T-helper 2 cell treated with Interferon-gamma antibody and Interleukin-4, amounts not matched to agents 5 μg/mL and 100 μg/mL, for 36 hours (primary cell): Measurements from ENCODE around the gene NHS.

ENCODE experiments used
- DNase-seq: peaks from one replicate; pipeline ENCODE4 v3.0.0; 2021; ENCODE audit warnings: low spot score
- H3K27ac Mint-ChIP-seq: one replicate; pipeline ENCODE4 v1.8.0; 2021; ENCODE audit warnings: mild to moderate bottlenecking, mixed read lengths
- H3K27me3 Mint-ChIP-seq: one replicate; pipeline ENCODE4 v1.8.0; 2021; ENCODE audit warnings: low read depth, mixed read lengths
- H3K36me3 Mint-ChIP-seq: one replicate; pipeline ENCODE4 v1.8.0; 2021; ENCODE audit warnings: low read depth, mixed read lengths
- H3K4me1 Mint-ChIP-seq: one replicate; pipeline ENCODE4 v1.8.0; 2021; ENCODE audit warnings: low read depth, mixed read lengths
- H3K4me3 Mint-ChIP-seq: one replicate; pipeline ENCODE4 v1.8.0; 2022; ENCODE audit warnings: mild to moderate bottlenecking, moderate library complexity, mixed read lengths
- H3K9me3 Mint-ChIP-seq: one replicate; pipeline ENCODE4 v1.8.0; 2021; ENCODE audit warnings: mixed read lengths

The NHS gene

GRCh38 chrX:17537723-17538243 lies 162.8 kb downstream of the NHS start:
- Mint-ChIP-seq H3K27ac (no peak overlapping the region), H3K36me3 (no peaks in the 10 kb centered on the region), H3K4me3 (no peak overlapping the region), H3K4me1 (no peaks in the 10 kb centered on the region), H3K27me3 (no peaks in the 10 kb centered on the region), H3K9me3 (no peaks in the 10 kb centered on the region)
- DNase-seq = no peak

DNA sequence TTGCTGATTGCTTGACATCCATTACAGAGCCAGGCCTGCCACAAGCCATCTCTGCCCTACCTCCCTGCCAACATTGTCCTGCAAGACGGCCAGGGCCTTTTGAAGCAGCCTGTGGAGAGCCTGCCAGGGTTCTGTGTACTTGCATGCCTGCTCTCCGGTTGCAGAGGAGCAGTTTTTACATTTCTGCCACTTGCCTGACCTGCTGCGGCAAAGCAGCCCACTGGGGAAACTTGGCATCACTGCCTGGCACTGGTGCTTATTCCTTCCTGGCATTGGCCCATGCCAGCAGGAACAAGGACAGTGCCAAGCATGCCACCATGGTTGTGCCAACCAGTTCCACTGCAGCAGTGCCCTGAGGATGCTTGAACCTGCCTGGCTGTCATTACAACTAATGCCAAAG lies 167.1 kb downstream of the NHS start:
- H3K36me3 Mint-ChIP-seq = no peaks in the 10 kb centered on the region
- no peak for DNase-seq
- H3K9me3 Mint-ChIP-seq = no peaks in the 10 kb centered on the region
- H3K27me3 Mint-ChIP-seq = peaks cover 3% of the 10 kb centered on the region
- H3K4me1 Mint-ChIP-seq = no peaks in the 10 kb centered on the region
- no peak overlapping the region for H3K27ac Mint-ChIP-seq
- no peak overlapping the region for H3K4me3 Mint-ChIP-seq

DNA sequence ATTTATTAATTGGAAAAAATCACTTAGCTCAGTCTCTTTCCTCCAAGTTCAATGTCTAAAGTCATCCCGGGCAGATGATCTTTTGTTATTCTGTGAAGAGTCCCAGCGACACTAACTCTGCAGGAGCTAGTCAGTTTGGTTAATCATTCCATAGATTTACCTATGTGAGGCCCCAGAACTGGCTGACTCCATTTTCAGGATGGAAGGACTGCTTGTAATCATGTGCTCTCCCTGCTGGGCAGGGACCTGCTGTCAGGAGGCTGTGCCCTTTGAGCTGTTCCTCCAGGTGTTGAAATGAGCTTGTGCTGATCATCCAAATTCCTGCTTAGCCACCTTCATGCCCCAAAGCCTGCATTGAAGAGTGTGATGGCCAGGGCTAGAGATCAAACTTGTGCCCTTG lies 169.8 kb downstream of the NHS start:
- Mint-ChIP-seq H3K4me3 (no peak overlapping the region), H3K36me3 (no peaks in the 10 kb centered on the region), H3K27ac (no peak overlapping the region), H3K27me3 (peaks cover 3% of the 10 kb centered on the region), H3K9me3 (no peaks in the 10 kb centered on the region), H3K4me1 (no peaks in the 10 kb centered on the region)
- no peak for DNase-seq

DNA sequence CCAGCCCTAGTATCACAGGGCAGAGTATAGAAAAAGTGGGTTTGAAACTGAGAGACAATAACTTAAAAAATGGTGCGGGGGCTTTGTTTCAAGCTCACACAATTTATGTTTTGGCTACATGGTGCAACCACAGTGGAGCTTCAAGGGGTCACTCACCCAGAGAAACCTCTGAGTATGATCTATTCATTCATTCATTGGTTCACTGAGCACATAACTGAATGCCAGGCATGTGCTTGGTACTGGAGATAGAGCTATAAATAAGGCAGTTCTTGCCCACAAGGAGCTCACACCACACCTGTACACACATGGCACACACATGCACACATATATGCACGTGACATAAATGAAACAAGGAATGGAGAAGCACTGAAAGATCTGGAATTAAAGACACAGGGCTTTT lies 171.4 kb downstream of the NHS start:
- no peak for DNase-seq
- Mint-ChIP-seq H3K36me3 (no peaks in the 10 kb centered on the region), H3K27me3 (peaks cover 3% of the 10 kb centered on the region), H3K4me3 (no peak overlapping the region), H3K27ac (no peak overlapping the region), H3K9me3 (no peaks in the 10 kb centered on the region), H3K4me1 (no peaks in the 10 kb centered on the region)

DNA sequence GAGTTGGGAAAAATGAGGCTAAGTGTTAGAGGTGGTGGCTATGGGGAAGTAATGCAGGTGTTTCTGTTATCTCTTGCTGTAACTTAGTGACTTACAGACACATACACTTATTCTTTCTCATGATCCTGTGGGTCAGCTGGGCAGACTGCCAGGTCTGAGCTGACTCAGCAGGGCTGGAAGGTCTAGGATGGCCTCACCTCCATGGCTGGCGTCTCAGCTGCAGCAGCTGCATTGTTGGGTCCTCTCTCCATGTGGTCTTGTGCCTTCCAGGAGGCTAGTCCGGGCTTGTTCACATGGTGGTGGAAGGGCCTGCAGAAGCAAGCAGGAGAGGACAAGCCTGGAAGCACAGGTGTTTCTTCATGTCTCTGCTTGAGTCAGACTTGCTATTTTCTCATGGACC lies 172.7 kb downstream of the NHS start:
- H3K27me3 Mint-ChIP-seq = peaks cover 3% of the 10 kb centered on the region
- H3K4me3 Mint-ChIP-seq = no peak overlapping the region
- no peaks in the 10 kb centered on the region for H3K4me1 Mint-ChIP-seq
- H3K36me3 Mint-ChIP-seq = no peaks in the 10 kb centered on the region
- DNase-seq = no peak
- no peaks in the 10 kb centered on the region for H3K9me3 Mint-ChIP-seq
- no peak overlapping the region for H3K27ac Mint-ChIP-seq

DNA sequence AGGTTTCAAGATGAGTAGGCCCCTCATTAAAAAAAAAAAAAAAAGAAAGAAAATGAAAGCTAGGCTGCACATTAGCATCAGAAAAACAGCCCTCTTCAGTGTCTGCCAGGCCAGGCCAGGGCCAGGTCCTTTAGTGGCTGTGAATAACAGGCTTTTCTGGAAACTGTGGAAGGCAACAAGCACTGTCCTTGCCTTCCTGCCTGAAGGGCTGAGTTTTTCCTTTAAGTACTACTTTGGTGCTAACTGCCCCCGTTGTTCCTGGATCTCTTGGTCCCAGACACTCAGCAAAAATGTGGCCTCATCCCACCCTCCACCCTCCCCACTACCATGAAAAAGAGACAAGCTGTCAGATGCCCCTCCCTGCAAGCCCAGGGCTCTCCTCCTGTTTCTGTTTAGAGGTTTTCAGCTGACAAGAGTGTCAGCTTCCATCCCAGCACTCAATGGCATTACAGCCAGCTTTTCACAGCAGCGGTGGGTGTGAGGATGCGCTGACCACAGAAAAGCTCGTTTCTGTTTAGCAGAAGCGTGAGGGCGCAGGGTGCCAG lies 174.2 kb downstream of the NHS start:
- no peak overlapping the region for H3K27ac Mint-ChIP-seq
- DNase-seq = no peak
- H3K4me3 Mint-ChIP-seq = no peak overlapping the region
- no peaks in the 10 kb centered on the region for H3K9me3 Mint-ChIP-seq
- H3K27me3 Mint-ChIP-seq = peaks cover 3% of the 10 kb centered on the region
- no peaks in the 10 kb centered on the region for H3K36me3 Mint-ChIP-seq
- H3K4me1 Mint-ChIP-seq = no peaks in the 10 kb centered on the region

DNA sequence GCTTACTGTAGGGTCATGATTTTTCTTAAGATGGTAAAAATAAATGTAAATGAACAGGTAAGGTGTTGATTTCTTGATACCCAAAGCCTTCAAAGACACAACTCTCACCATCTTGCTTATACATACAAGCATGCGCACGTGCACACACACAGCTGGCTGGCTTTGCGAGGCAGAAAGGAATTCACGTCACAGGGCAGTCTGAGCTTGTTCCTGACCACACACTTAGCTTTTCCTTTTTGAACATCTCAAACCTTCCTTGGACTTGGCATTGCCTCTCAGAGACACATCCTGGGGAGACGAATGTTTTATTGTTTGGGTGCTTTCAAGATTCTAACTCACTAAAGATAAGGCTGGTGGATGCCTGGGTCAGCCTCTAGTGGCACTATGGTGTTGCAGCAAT lies 175.0 kb downstream of the NHS start:
- H3K27ac Mint-ChIP-seq = no peak overlapping the region
- peaks cover 3% of the 10 kb centered on the region for H3K27me3 Mint-ChIP-seq
- no peak for DNase-seq
- H3K4me3 Mint-ChIP-seq = no peak overlapping the region
- H3K9me3 Mint-ChIP-seq = no peaks in the 10 kb centered on the region
- H3K4me1 Mint-ChIP-seq = no peaks in the 10 kb centered on the region
- no peaks in the 10 kb centered on the region for H3K36me3 Mint-ChIP-seq

DNA sequence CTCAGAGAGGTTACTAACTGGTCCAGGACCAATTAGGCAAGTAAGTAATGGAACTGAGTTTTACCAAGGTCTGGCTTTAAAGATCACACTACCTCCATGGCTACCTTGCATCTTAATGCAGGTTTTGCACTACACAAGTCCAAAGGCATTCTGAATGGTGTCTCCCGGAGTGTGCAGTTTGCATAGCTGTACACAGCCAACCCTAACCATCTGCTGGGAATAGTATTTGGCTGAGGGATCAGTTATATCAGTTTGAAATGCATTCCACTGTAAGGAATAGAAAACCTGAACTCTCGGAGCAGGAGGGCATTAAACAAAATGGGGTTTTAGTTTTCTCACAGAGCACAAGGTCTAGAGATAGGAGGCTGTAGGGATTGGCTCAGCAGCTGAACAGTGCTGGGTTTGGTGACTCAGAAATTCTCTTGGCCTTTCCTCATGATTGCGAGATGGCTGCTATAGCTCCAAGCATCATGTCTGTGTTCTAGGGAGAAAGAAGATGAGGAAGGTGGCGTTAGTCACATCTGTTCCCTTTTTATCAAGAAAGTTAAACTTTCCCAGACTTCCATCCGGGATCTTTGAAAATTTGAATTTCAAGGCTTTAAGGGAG lies 177.1 kb downstream of the NHS start:
- H3K9me3 Mint-ChIP-seq = no peaks in the 10 kb centered on the region
- no peaks in the 10 kb centered on the region for H3K27me3 Mint-ChIP-seq
- DNase-seq = no peak
- H3K4me3 Mint-ChIP-seq = no peak overlapping the region
- H3K36me3 Mint-ChIP-seq = no peaks in the 10 kb centered on the region
- no peaks in the 10 kb centered on the region for H3K4me1 Mint-ChIP-seq
- H3K27ac Mint-ChIP-seq = no peak overlapping the region

DNA sequence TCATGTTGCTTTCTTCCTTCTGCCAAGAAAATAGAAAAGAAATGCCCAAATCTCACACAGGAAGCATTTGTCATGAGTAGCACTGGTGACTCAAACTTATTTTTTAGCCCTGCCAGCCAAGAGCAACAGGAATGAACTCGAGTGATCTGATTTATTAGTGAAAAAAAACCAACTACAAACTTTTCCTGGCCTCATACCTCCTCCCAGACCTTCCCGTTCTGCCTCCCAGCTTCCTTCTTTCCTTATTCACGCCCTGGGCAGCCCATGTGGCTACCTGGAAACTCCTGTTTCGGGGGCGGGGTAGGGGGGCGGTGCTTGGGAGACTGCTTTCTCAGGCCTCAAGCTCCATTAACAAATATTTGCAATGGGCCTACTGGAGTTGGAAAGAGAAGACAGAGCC lies 178.5 kb downstream of the NHS start:
- no peaks in the 10 kb centered on the region for H3K36me3 Mint-ChIP-seq
- H3K27ac Mint-ChIP-seq = no peak overlapping the region
- no peaks in the 10 kb centered on the region for H3K9me3 Mint-ChIP-seq
- no peaks in the 10 kb centered on the region for H3K27me3 Mint-ChIP-seq
- H3K4me3 Mint-ChIP-seq = no peak overlapping the region
- H3K4me1 Mint-ChIP-seq = no peaks in the 10 kb centered on the region
- DNase-seq = no peak

- no peaks in the 10 kb centered on the region for H3K36me3 Mint-ChIP-seq
- no peak overlapping the region for H3K27ac Mint-ChIP-seq
- no peaks in the 10 kb centered on the region for H3K9me3 Mint-ChIP-seq
- H3K4me1 Mint-ChIP-seq = no peaks in the 10 kb centered on the region
- H3K27me3 Mint-ChIP-seq = no peaks in the 10 kb centered on the region
- H3K4me3 Mint-ChIP-seq = no peak overlapping the region
- no peak for DNase-seq
Observed at GRCh38 chrX:17553961-17554482, 179.0 kb downstream of the NHS start.

DNA sequence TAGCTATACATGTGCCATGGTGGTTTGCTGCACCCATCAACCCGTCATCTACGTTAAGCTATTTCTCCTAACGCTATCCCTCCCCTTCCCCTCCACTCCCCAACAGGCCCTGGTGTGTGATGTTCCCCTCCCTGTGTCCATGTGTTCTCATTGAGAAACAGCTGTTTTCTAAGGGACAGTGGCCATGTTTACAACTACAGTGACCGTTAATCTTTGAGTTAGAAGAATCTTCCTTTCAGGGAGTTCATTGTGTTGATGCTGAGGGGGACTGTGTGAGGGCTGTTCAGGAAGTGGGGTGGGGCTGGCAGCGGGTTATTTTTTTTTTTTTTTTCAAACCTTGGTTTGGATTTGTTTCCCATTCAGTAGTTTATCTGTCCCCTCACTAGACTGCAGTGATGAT lies 179.9 kb downstream of the NHS start:
- no peaks in the 10 kb centered on the region for H3K9me3 Mint-ChIP-seq

GRCh38 chrX:17555846-17556245 lies 180.8 kb downstream of the NHS start:
- Mint-ChIP-seq H3K4me1 (no peaks in the 10 kb centered on the region), H3K27ac (no peak overlapping the region), H3K36me3 (no peaks in the 10 kb centered on the region), H3K9me3 (no peaks in the 10 kb centered on the region), H3K27me3 (no peaks in the 10 kb centered on the region), H3K4me3 (no peak overlapping the region)
- no peak for DNase-seq

More for the DNA sequence above, 179.9 kb downstream of the NHS start:
- no peak overlapping the region for H3K27ac Mint-ChIP-seq
- no peak overlapping the region for H3K4me3 Mint-ChIP-seq
- no peaks in the 10 kb centered on the region for H3K4me1 Mint-ChIP-seq
- H3K36me3 Mint-ChIP-seq = no peaks in the 10 kb centered on the region
- DNase-seq = no peak
- no peaks in the 10 kb centered on the region for H3K27me3 Mint-ChIP-seq

- Mint-ChIP-seq H3K27ac (no peak overlapping the region), H3K36me3 (no peaks in the 10 kb centered on the region), H3K4me1 (no peaks in the 10 kb centered on the region)
Observed at GRCh38 chrX:17559728-17560379, 184.9 kb downstream of the NHS start.

DNA sequence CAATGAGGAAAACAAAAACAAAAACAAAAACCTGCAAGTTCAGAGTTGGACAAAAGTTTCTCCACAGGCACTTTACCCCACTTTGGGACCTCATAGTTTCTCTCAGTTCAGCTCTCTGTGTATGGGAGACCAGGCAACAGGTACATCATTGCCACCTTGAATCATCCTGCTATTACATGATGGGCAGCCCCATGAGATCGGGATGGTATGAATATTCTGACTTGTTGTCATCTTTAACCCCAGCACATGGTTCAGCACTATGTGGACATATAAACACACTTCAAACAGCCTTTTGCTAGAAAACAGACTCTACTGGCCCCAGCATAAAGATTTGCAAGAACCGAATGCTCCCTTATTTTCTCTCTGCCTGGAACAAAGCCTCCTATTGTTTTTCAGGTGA lies 185.4 kb downstream of the NHS start:
- H3K36me3 Mint-ChIP-seq = no peaks in the 10 kb centered on the region
- no peaks in the 10 kb centered on the region for H3K4me1 Mint-ChIP-seq
- no peak for DNase-seq
- H3K9me3 Mint-ChIP-seq = no peaks in the 10 kb centered on the region
- no peak overlapping the region for H3K27ac Mint-ChIP-seq
- H3K4me3 Mint-ChIP-seq = no peak overlapping the region
- H3K27me3 Mint-ChIP-seq = no peaks in the 10 kb centered on the region

More at GRCh38 chrX:17559728-17560379, 184.9 kb downstream of the NHS start:
- Mint-ChIP-seq H3K9me3 (no peaks in the 10 kb centered on the region), H3K27me3 (no peaks in the 10 kb centered on the region), H3K4me3 (no peak overlapping the region)
- no peak for DNase-seq
